CD4-positive, alpha-beta T cell (primary cell): Measurements from ENCODE around the gene PTPRK. TPM values are rescaled to one million over a fixed set of nuclear protein-coding genes. Genes with fewer than 3 reads are reported as not detected.

Experiments used
- ATAC-seq: fragments of 200-7000 bp; cut with Tn5 transposase; one replicate; pipeline ENCODE4 v1.10.0; 2022; ENCODE audit warnings: mild to moderate bottlenecking; ENCODE audit not compliant: poor library complexity
- CTCF ChIA-PET: fragments of 350-600 bp; sonication (Branson Sonifier 250); formaldehyde crosslinking; loops from one replicate; lab custom pipeline; 2021; ENCODE audit warnings: antibody characterized with exemption, inconsistent platforms; lab: Charles Lee
- POLR2A ChIA-PET: fragments of 350-600 bp; sonication (Branson Sonifier 250); formaldehyde crosslinking; loops from one replicate; lab custom pipeline; 2021; ENCODE audit warnings: antibody characterized with exemption, inconsistent platforms; lab: Charles Lee
- DNase-seq, 14 experiments: peaks; one replicate each; pipeline ENCODE4 v3.0.0-alpha.2; 2013 to 2020; ENCODE audit warnings: mixed read lengths in 2 of 14
- H3K27ac ChIP-seq, 2 donors: one replicate each; pipeline versions ENCODE4 v1.5.1 to v1.7.0; 2013; ENCODE audit warnings: low read length in 2 of 2, low read depth in 1 of 2, mild to moderate bottlenecking in 1 of 2
- H3K27me3 ChIP-seq, 2 experiments: 1 replicate in 1 of 2; 2 replicates in 1 of 2; pipeline versions ENCODE4 v1.6.1 to v1.7.0; 2013; ENCODE audit warnings: low read length in 2 of 2, control low read depth in 1 of 2, mild to moderate bottlenecking in 1 of 2, moderate library complexity in 1 of 2; ENCODE audit not compliant: insufficient read depth in 2 of 2, control insufficient read depth in 1 of 2
- H3K36me3 ChIP-seq: one replicate; pipeline ENCODE4 v1.6.1; 2013; ENCODE audit warnings: low read length, control low read depth; ENCODE audit not compliant: insufficient read depth
- H3K4me1 ChIP-seq: one replicate; pipeline ENCODE4 v1.6.1; 2013; ENCODE audit warnings: low read length, control low read depth; ENCODE audit not compliant: insufficient read depth
- H3K4me3 ChIP-seq: one replicate; pipeline ENCODE4 v1.5.1; 2013; ENCODE audit warnings: mild to moderate bottlenecking, low read length, moderate library complexity
- H3K9me3 ChIP-seq, 2 experiments: 1 replicate in 1 of 2; 2 replicates in 1 of 2; pipeline versions ENCODE4 v1.6.1 to v1.7.0; 2013; ENCODE audit warnings: low read length in 2 of 2, mild to moderate bottlenecking in 2 of 2, control low read depth in 1 of 2, moderate library complexity in 1 of 2; ENCODE audit not compliant: control insufficient read depth in 1 of 2, insufficient read depth in 1 of 2
- H3K27ac Mint-ChIP-seq: one replicate; pipeline ENCODE4 v1.8.0; 2020; ENCODE audit warnings: mixed read lengths
- H3K27me3 Mint-ChIP-seq: one replicate; pipeline ENCODE4 v1.8.0; 2021; ENCODE audit warnings: mixed read lengths
- H3K36me3 Mint-ChIP-seq: one replicate; pipeline ENCODE4 v1.8.0; 2021; ENCODE audit warnings: low read depth, mixed read lengths
- H3K4me1 Mint-ChIP-seq: one replicate; pipeline ENCODE4 v1.8.0; 2021; ENCODE audit warnings: low read depth, mixed read lengths
- H3K4me3 Mint-ChIP-seq: one replicate; pipeline ENCODE4 v1.8.0; 2020; ENCODE audit warnings: mild to moderate bottlenecking, mixed read lengths
- H3K9me3 Mint-ChIP-seq: one replicate; pipeline ENCODE4 v1.8.0; 2020; ENCODE audit warnings: mixed read lengths
- CTCF ChIP-seq: fragments of 200-600 bp; IDR thresholded peaks from one replicate; pipeline ENCODE4 v1.8.0; 2022; ENCODE audit warnings: antibody characterized with exemption, mild to moderate bottlenecking
- intact Hi-C, 2 experiments: fragments of 100-400 bp; cut with DNase I in 1 of 2; cut with micrococcal nuclease in 1 of 2; formaldehyde crosslinking; loops; one replicate each; pipeline versions ENCODE4 v1.15.1 to v1.9.0; 2023 to 2025; cut with DNase I, micrococcal nuclease
- total RNA-seq, 174 experiments: library from RNA in 2 of 174; stranded (reverse) in 2 of 174; gene quantifications; one replicate each; pipeline ENCODE4 v1.2.3 and lab custom pipeline; 2021 to 2026

Gene PTPRK
- total RNA-seq, 2 experiments from 2014 or later: 8.4 to 10.3 TPM

DNA sequence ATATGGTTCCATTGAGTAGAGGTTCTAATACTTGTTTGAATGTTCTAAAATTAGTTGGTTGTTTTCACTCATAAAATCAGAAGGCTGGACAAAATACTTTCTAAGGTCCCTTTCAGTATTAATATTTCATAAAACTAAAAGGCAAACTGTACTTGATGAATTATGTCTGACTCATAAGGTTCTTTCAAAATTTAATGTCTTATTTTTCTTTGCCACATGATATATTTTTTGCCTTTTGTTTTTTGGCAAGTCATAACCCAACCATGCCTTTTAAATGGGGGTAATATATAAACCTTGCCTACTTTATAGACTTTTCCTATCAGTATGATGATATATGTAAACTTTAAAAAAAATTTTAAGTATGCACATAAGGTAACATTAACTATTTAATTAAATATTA lies 244.7 kb downstream of the PTPRK start:
- ATAC-seq (no peak), DNase-seq (no peak)
- Mint-ChIP-seq H3K36me3 (no peaks in the 10 kb centered on the region), H3K4me1 (no peaks in the 10 kb centered on the region), H3K27me3 (no peaks in the 10 kb centered on the region), H3K4me3 (no peak overlapping the region), H3K27ac (no peak overlapping the region), H3K9me3 (peaks cover 2% of the 10 kb centered on the region)
- ChIA-PET CTCF (no interaction called here), POLR2A (no interaction called here)
- H3K4me1 ChIP-seq: no peaks in the 10 kb centered on the region
- H3K4me3 ChIP-seq: no peak overlapping the region
- H3K9me3 ChIP-seq: no peaks in the 10 kb centered on the region
- H3K27ac ChIP-seq: no peak overlapping the region
- TF ChIP-seq CTCF: no peak
- intact Hi-C loops: no loop called here
- H3K27me3 ChIP-seq: no peaks in the 10 kb centered on the region
- no peaks in the 10 kb centered on the region for H3K36me3 ChIP-seq

GRCh38 chr6:128275030-128275429 lies 245.4 kb downstream of the PTPRK start:
- DNase-seq (no peak), ATAC-seq (no peak)
- no peak overlapping the region for H3K27ac ChIP-seq
- no peaks in the 10 kb centered on the region for H3K4me1 ChIP-seq
- H3K27me3 ChIP-seq: no peaks in the 10 kb centered on the region
- H3K27me3 Mint-ChIP-seq: no peaks in the 10 kb centered on the region
- no peak overlapping the region for H3K4me3 Mint-ChIP-seq
- CTCF ChIA-PET: no interaction called here
- no peaks in the 10 kb centered on the region for H3K36me3 ChIP-seq
- H3K27ac Mint-ChIP-seq: no peak overlapping the region
- H3K4me1 Mint-ChIP-seq: no peaks in the 10 kb centered on the region
- POLR2A ChIA-PET: no interaction called here
- H3K4me3 ChIP-seq: no peak overlapping the region
- no peak for TF ChIP-seq CTCF
- intact Hi-C loops: no loop called here
- H3K9me3 ChIP-seq: no peaks in the 10 kb centered on the region
- H3K36me3 Mint-ChIP-seq: no peaks in the 10 kb centered on the region
- H3K9me3 Mint-ChIP-seq: peaks cover 2% of the 10 kb centered on the region

DNA sequence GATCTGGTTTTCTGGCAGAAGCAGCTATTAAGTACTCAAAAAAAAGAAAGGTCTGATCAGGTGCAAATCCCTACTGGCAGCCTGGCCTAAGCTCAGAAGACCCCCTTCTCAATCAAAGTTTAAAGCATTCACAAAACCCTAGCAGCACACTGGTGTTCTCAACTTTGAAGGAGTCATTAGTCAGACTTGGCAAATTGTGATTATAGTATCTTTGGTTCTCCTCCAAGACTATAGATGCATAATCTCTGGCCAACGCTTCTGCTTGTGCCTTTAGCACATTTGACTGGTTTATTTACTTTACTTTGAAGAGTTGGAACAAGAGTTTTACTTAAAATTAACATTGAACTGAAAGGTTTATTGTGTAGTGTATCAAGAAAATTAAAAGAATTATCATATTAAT lies 248.9 kb downstream of the PTPRK start:
- Mint-ChIP-seq H3K36me3 (no peaks in the 10 kb centered on the region), H3K4me3 (no peak overlapping the region), H3K27me3 (no peaks in the 10 kb centered on the region), H3K27ac (no peak overlapping the region), H3K4me1 (no peaks in the 10 kb centered on the region), H3K9me3 (peaks cover 2% of the 10 kb centered on the region)
- ATAC-seq: no peak
- intact Hi-C loops: no loop called here
- Histone ChIP-seq H3K27ac (no peak overlapping the region), H3K9me3 (no peaks in the 10 kb centered on the region), H3K36me3 (no peaks in the 10 kb centered on the region), H3K27me3 (no peaks in the 10 kb centered on the region), H3K4me3 (no peak overlapping the region), H3K4me1 (no peaks in the 10 kb centered on the region)
- no peak for TF ChIP-seq CTCF
- ChIA-PET POLR2A (no interaction called here), CTCF (no interaction called here)
- no peak for DNase-seq
